ENCODE data around the gene ANAPC16. TPM values are rescaled to one million over a fixed set of nuclear protein-coding genes. Genes with fewer than 3 reads are reported as not detected.

ANAPC16 gene
- total and polyA plus RNA-seq, 2 of the 4 experiments (the other 2 are of a cell fraction) = 25.2 to 26.3 TPM

- Histone ChIP-seq H3K9ac (ENCODE audit: low read depth, low read length) (no peak overlapping the region), H3K18ac (ENCODE audit: low read depth, low read length) (no peak overlapping the region), H3K4ac (ENCODE audit: low read depth, low read length) (no peak overlapping the region), H3K9me3 (ENCODE audit: control insufficient read depth, insufficient read depth, low read length) (no peaks in the 10 kb centered on the region), H2BK5ac (ENCODE audit: low read depth, low read length, poor library complexity, severe bottlenecking) (no peak overlapping the region), H4K20me1 (ENCODE audit: insufficient read depth, low read length) (no peaks in the 10 kb centered on the region), H2BK120ac (ENCODE audit: low read depth, low read length) (peak overlapping the region; percentile 61; the same call in 1 of the 2 replicates), H3K27me3 (ENCODE audit: control insufficient read depth, insufficient read depth, low read length) (no peaks in the 10 kb centered on the region), H2BK15ac (ENCODE audit: low read depth, low read length) (0 out of 3 replicates have a peak overlapping the region, but pooled peaks have one; percentile 42), H3K56ac (ENCODE audit: extremely low read depth, insufficient read depth, low read length) (no peak overlapping the region), H3K4me1 (ENCODE audit: control insufficient read depth, insufficient read depth, low read length) (peaks cover 20% of the 10 kb centered on the region), H3K36me3 (ENCODE audit: control insufficient read depth, insufficient read depth, low read length) (no peaks in the 10 kb centered on the region), H4K5ac (ENCODE audit: low read depth, low read length) (no peak overlapping the region), H3K9me1 (ENCODE audit: insufficient read depth, low read length) (peaks cover 18% of the 10 kb centered on the region), H2AFZ (replicated peaks; ENCODE audit: low read length, poor library complexity) (no peak overlapping the region), H3K14ac (replicated peaks; ENCODE audit: low read depth, low read length) (0 out of 2 replicates have a peak overlapping the region, but pooled peaks have one; percentile 21), H3K79me1 (ENCODE audit: low read depth in 1 of 2, low read length in 2 of 2) (no peaks in the 10 kb centered on the region), H3K23ac (ENCODE audit: low read depth, low read length) (no peak overlapping the region), H2BK20ac (ENCODE audit: low read depth, low read length) (no peak overlapping the region), H2AK5ac (ENCODE audit: low read depth, low read length) (no peak overlapping the region), H3K4me3 (ENCODE audit: insufficient read depth, low read depth, low read length) (no peak overlapping the region), H2AK9ac (replicated peaks; ENCODE audit: low read depth, low read length, poor library complexity) (no peak overlapping the region), H3K4me2 (ENCODE audit: low read depth, low read length) (no peak overlapping the region), H3K27ac (ENCODE audit: insufficient read depth, low read length) (no peak overlapping the region), H4K91ac (ENCODE audit: insufficient read depth, low read depth, low read length) (peak overlapping the region; percentile 5; the same call in 1 of the 2 replicates), H4K8ac (ENCODE audit: low read depth in 2 of 2, low read length in 2 of 2) (no peak overlapping the region)
- BruUV-seq (replicated peaks) = no TSS peak
- ATAC-seq (ENCODE audit: low read depth) = no peak
- in situ Hi-C loops (cut with MboI; ENCODE audit: low sequenced_read_pairs) (no loop called here), intact Hi-C loops (cut with micrococcal nuclease) (no loop called here), dilution Hi-C loops (cut with HindIII; ENCODE audit: low sequenced_read_pairs, unreplicated experiment) (no loop called here)
- ChIA-PET POLR2A (ENCODE audit: unreplicated experiment) (no interaction called here), CTCF (no interaction called here)
- TF ChIP-seq CHD1 (IDR thresholded peaks at IDR 0.05; ENCODE audit: low read depth, low read length) = no peak
- no peak for TF ChIP-seq POLR2A (IDR thresholded peaks at IDR 0.05; ENCODE audit: low read depth, low read length)
- no peak for TF ChIP-seq MAFK (IDR thresholded peaks at IDR 0.05; ENCODE audit: low read depth, low read length)
- TF ChIP-seq FOS (IDR thresholded peaks at IDR 0.05; ENCODE audit: low read depth, low read length) = no peak
- no peak for TF ChIP-seq CEBPB (IDR thresholded peaks at IDR 0.05; ENCODE audit: low read depth, low read length)
- TF ChIP-seq RAD21 (IDR thresholded peaks at IDR 0.05; ENCODE audit: low read length) = no peak
- no peak for TF ChIP-seq MAZ (IDR thresholded peaks at IDR 0.05; ENCODE audit: borderline replicate concordance, low read depth, low read length)
- no peak for TF ChIP-seq BHLHE40 (IDR thresholded peaks at IDR 0.05; ENCODE audit: low read depth, low read length)
- TF ChIP-seq SMC3 (IDR thresholded peaks at IDR 0.05; ENCODE audit: low read depth, low read length) = no peak
- TF ChIP-seq USF2 (IDR thresholded peaks at IDR 0.05; ENCODE audit: low read depth, low read length) = no peak
- no peak for DNase-seq
- no CpG with 5 or more reads among the region's 1 CpG for WGBS, 2 experiments (ENCODE audit: extremely low coverage in 2 of 2, insufficient read length in 1 of 2)
Measured at GRCh38 chr10:72264536-72264935, 48.7 kb downstream of the ANAPC16 start.
